Esophagus muscularis mucosa (tissue), 4 donors: ENCODE measurements around the gene ADAMTSL5. TPM values are rescaled to one million over a fixed set of nuclear protein-coding genes. Genes with fewer than 3 reads are reported as not detected.
A peak's percentile ranks its signal among the peaks of the same experiment; 100 is the strongest.

Experiments
- DNase-seq: peaks from one replicate; pipeline ENCODE4 v3.0.0-alpha.2; 2017; ENCODE audit errors: extremely low spot score
- H3K27ac ChIP-seq, 4 donors: fragments of 200-600 bp; sonication (generic); replicated peaks in 1 of 4; 1 replicate in 3 of 4; 2 replicates in 1 of 4; pipeline ENCODE4 v1.5.1; 2016 to 2019; ENCODE audit warnings: mild to moderate bottlenecking in 1 of 4
- H3K27me3 ChIP-seq, 4 donors: fragments of 200-600 bp; sonication (generic); one replicate each; pipeline versions ENCODE4 v1.5.1 to v1.6.0; 2016 to 2019
- H3K36me3 ChIP-seq, 4 donors: fragments of 200-600 bp; sonication (generic); one replicate each; pipeline ENCODE4 v1.5.1; 2016 to 2019
- H3K4me1 ChIP-seq, 4 donors: fragments of 200-600 bp; sonication (generic); one replicate each; pipeline ENCODE4 v1.5.1; 2016 to 2019
- H3K4me3 ChIP-seq, 4 donors: fragments of 200-600 bp; sonication (generic); 1 replicate in 2 of 4; 2 replicates in 2 of 4; pipeline ENCODE4 v1.5.1; 2016 to 2019; ENCODE audit warnings: mild to moderate bottlenecking in 4 of 4, moderate library complexity in 1 of 4
- H3K9me3 ChIP-seq, 4 donors: fragments of 200-600 bp; sonication (generic); 1 replicate in 3 of 4; 2 replicates in 1 of 4; pipeline ENCODE4 v1.5.1; 2016 to 2019
- CTCF ChIP-seq, 3 experiments: fragments of 200-600 bp in 2 of 3; fragments of 450-650 bp in 1 of 3; sonication (generic) in 2 of 3; IDR thresholded peaks; one replicate each; pipeline ENCODE4 v1.5.1; 2017 to 2019; ENCODE audit warnings: antibody characterized with exemption in 3 of 3, mild to moderate bottlenecking in 2 of 3, moderate library complexity in 1 of 3
- EP300 ChIP-seq: sonication (generic); formaldehyde crosslinking; IDR thresholded peaks from one replicate; pipeline ENCODE4 v1.6.1; 2017; ENCODE audit warnings: antibody characterized with exemption
- POLR2A ChIP-seq: fragments of 450-650 bp; IDR thresholded peaks from one replicate; pipeline ENCODE4 v1.6.1; 2017; ENCODE audit warnings: antibody characterized with exemption, moderate library complexity, mild to moderate bottlenecking, low read depth
- POLR2AphosphoS5 ChIP-seq, 2 donors: sonication (generic); formaldehyde crosslinking; IDR thresholded peaks; one replicate each; pipeline ENCODE4 v1.6.1; 2017; ENCODE audit warnings: antibody characterized with exemption in 2 of 2
- whole genome bisulfite sequencing: methylation state at CpG from one replicate; pipeline ENCODE4 v1.1.5; 2018; 5-methylcytosine and 5-hydroxymethylcytosine counted together
- intact Hi-C: fragments of 100-400 bp; cut with DNase I; formaldehyde crosslinking; loops from one replicate; pipeline ENCODE4 v1.15.1; 2023
- total RNA-seq, 4 donors: library from RNA; depleted of rRNA; stranded (reverse); fragments of >200 nt; gene quantifications; one replicate each; pipeline versions ENCODE4 v1.1.0 to v1.2.1, GENCODE V29; 2016

The ADAMTSL5 gene
- total RNA-seq, 4 donors from 2014 or later = 3.9 to 5.9 (median 4.7) TPM

GRCh38 chr19:1511318-1512317 lies 1.2 kb downstream of the ADAMTSL5 start:
- Histone ChIP-seq H3K9me3 (peaks cover 0 to 5% (median 2%) of the 10 kb centered on the region in 4 donors), H3K36me3 (no peaks in the 10 kb centered on the region), H3K27ac (peak overlapping the region in 3 of 4 donors; percentile 73 to 83 (median 80)), H3K4me1 (peaks cover 16 to 55% (median 43%) of the 10 kb centered on the region in 4 donors), H3K27me3 (peaks cover 0 to 76% (median 15%) of the 10 kb centered on the region in 4 donors), H3K4me3 (peak overlapping the region in 2 of 4 donors; percentile 62 to 63)
- no peak for TF ChIP-seq CTCF (IDR thresholded peaks at IDR 0.05)
- TF ChIP-seq POLR2A = no peak
- no peak for TF ChIP-seq EP300
- TF ChIP-seq POLR2AphosphoS5 (IDR thresholded peaks at IDR 0.05) = no peak
- intact Hi-C loops = loop anchor here (10.0 kb wide), 1 partner anchor 67 kb away; no protein-coding TSS in a partner anchor
- DNase-seq = no peak
- 48% methylated on average over 19 of the region's 22 CpGs for WGBS

DNA sequence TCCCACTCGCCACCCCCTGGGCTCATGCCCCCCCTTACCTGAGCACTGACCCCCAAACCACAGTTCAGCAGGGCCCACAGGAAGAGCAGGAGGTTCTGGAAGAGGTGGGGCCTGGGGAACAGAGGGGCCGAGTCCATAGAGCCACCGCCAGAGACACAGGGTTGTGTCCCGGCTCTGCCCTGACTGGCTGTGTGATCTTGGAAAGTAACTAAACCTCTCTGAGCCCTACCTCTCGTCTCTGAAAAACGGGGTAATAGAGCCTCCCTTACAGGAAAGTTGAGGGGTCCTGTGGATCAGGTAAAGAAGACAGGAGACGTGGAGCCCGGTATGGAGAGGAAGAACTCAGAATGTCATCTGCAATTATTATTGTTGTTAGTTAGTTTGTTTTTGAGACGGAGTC lies 2.0 kb downstream of the ADAMTSL5 start:
- no peak for TF ChIP-seq POLR2AphosphoS5 (IDR thresholded peaks at IDR 0.05)
- TF ChIP-seq CTCF (IDR thresholded peaks at IDR 0.05) = no peak
- TF ChIP-seq POLR2A = no peak
- no peak for TF ChIP-seq EP300
- H3K9me3 ChIP-seq = peaks cover 0 to 4% (median 0%) of the 10 kb centered on the region in 4 donors
- peaks cover 0 to 76% (median 15%) of the 10 kb centered on the region in 4 donors for H3K27me3 ChIP-seq
- intact Hi-C loops = loop anchor here (10.0 kb wide), 1 partner anchor 66 kb away; no protein-coding TSS in a partner anchor
- WGBS = 59% methylated on average over 9 of the region's 9 CpGs
- peaks cover 16 to 56% (median 43%) of the 10 kb centered on the region in 4 donors for H3K4me1 ChIP-seq
- no peak for DNase-seq
- peaks cover 0 to 3% (median under 1%) of the 10 kb centered on the region in 4 donors for H3K36me3 ChIP-seq
- no peak overlapping the region for H3K4me3 ChIP-seq
- peak overlapping the region in 2 of 4 donors; percentile 40 to 58 for H3K27ac ChIP-seq

DNA sequence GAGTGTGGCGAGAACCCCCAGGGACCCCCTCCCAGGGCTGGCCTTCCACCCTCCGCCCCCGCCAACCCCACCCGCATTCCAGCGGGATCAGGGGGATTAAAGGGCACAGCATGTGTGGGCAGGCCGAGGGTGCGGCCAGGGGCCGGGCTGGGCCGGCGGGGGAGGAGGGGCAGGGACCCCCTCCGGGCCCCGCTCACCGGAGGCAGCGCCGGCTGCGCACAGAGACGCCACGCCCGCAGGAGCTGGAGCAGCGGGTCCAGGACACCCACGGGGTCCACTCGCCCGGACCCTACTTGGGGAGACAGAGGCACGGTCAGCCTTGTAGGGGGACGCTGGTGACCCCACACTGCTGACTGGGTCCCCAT lies 2.4 kb downstream of the ADAMTSL5 start:
- 40% methylated on average over 1 of the region's 25 CpGs for WGBS
- TF ChIP-seq EP300 (no peak), CTCF (IDR thresholded peaks at IDR 0.05) (no peak), POLR2AphosphoS5 (IDR thresholded peaks at IDR 0.05) (no peak), POLR2A (no peak)
- Histone ChIP-seq H3K27ac (peak overlapping the region in 2 of 4 donors; percentile 40 to 58), H3K4me3 (no peak overlapping the region), H3K36me3 (peaks cover 0 to 5% (median 2%) of the 10 kb centered on the region in 4 donors), H3K4me1 (peaks cover 16 to 56% (median 43%) of the 10 kb centered on the region in 4 donors), H3K27me3 (peaks cover 0 to 77% (median 15%) of the 10 kb centered on the region in 4 donors), H3K9me3 (peaks cover 0 to 4% (median 0%) of the 10 kb centered on the region in 4 donors)
- intact Hi-C loops = loop anchor here (10.0 kb wide), 1 partner anchor 66 kb away; no protein-coding TSS in a partner anchor
- DNase-seq = no peak

GRCh38 chr19:1509602-1510441 lies 3.0 kb downstream of the ADAMTSL5 start:
- intact Hi-C loops = loop anchor here (10.0 kb wide), 1 partner anchor 65 kb away; no protein-coding TSS in a partner anchor
- TF ChIP-seq EP300 (no peak), POLR2AphosphoS5 (IDR thresholded peaks at IDR 0.05) (no peak), CTCF (IDR thresholded peaks at IDR 0.05) (no peak), POLR2A (no peak)
- H3K4me3 ChIP-seq = no peak overlapping the region
- peaks cover 0 to 7% (median 3%) of the 10 kb centered on the region in 4 donors for H3K36me3 ChIP-seq
- H3K4me1 ChIP-seq = peaks cover 16 to 56% (median 43%) of the 10 kb centered on the region in 4 donors
- WGBS = 51% methylated on average over 11 of the region's 11 CpGs
- H3K27me3 ChIP-seq = peaks cover 0 to 75% (median 15%) of the 10 kb centered on the region in 4 donors
- H3K27ac ChIP-seq = peak overlapping the region in 2 of 4 donors; percentile 40 to 58
- DNase-seq = no peak
- peaks cover 0 to 4% (median 0%) of the 10 kb centered on the region in 4 donors for H3K9me3 ChIP-seq
